ENCODE measurements around the gene ZFYVE28.
A peak's percentile ranks its signal among the peaks of the same experiment; 100 is the strongest.
"Not testable (repeated sequence)": the region's sequence is repeated elsewhere in the genome, so short reads cannot be mapped to it uniquely, and the experiment has no call there.

Gene ZFYVE28

DNA sequence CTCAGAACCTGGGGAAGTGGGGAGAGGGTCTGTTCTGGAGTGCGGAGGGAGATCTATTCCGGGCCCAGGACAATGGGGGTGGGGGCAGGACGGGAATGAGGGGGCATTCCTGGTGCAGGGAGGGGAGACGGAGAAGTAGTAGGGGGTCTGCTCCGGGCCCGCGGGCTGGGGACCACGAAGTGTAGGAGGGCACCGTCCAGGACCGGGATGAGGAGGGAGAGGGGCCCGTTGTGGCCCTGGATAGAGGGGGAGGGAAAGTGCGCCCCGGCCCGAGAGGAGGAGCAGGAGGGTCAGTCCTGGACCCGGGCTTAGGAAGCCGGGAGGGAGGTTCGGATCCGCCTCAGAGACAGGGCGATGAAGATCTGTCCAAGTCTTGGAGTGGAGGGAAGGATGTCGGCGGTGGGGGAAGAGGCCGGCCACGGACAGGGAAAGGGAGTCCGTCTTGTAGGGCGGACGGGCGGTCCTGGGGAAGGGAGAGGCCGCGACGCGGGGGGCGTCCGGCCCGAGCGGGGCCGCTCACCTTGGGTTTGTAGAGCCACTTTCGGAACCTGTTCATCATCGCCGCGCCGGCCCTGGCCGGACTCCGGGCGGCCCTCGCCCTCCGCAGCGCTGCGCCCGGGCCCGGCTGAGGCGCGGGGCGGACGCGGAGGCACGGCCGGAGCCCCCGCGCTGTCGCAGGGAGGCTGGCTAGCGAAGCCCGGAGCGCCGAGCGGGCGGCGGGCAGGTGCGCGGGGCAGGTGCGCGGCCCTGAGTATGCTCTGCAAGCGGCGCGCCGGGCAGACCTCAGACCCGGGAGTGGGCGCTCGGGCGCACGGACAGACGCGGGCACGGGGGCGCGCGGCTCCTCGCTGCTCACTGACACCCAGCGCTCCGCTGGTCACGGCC, at the start of gene ZFYVE28:
ZFYVE28 (minus strand) TSS at position 881 of the 885 bp plus-strand sequence; CDS start at position 559, 322 bp downstream.
- peaks cover 5% of the 10 kb centered on the region for H3K4me1 ChIP-seq (ENCODE audit: control insufficient read depth, insufficient read depth, low read length)
- no peaks in the 10 kb centered on the region for H3K9me3 ChIP-seq (ENCODE audit: control insufficient read depth, insufficient read depth, low read length)
- DNase-seq (ENCODE audit: low read depth, low spot score) = no peak
- no CpG with 5 or more reads among the region's 90 CpGs for WGBS (ENCODE audit: insufficient coverage, insufficient read length)
- H3K27ac ChIP-seq (ENCODE audit: low read length) = no peak within 1 kb of the TSS
- H3K27me3 ChIP-seq (ENCODE audit: control insufficient read depth, insufficient read depth, low read length) = peaks cover 37% of the 10 kb centered on the region; the same call in 1 of the 2 replicates
- H3K4me3 ChIP-seq (ENCODE audit: low read length) = peak within 1 kb of the TSS; percentile 58; the same call in 1 of the 2 replicates
- no peaks in the 10 kb centered on the region for H3K36me3 ChIP-seq (ENCODE audit: control insufficient read depth, insufficient read depth, low read length)

- H3K4me3 ChIP-seq (ENCODE audit: low read length); DNase-seq (ENCODE audit: low read depth, low spot score); H3K4me1 ChIP-seq (ENCODE audit: control insufficient read depth, insufficient read depth, low read length); H3K27me3 ChIP-seq (ENCODE audit: control insufficient read depth, insufficient read depth, low read length); H3K9me3 ChIP-seq (ENCODE audit: control insufficient read depth, insufficient read depth, low read length); H3K36me3 ChIP-seq (ENCODE audit: control insufficient read depth, insufficient read depth, low read length); H3K27ac ChIP-seq (ENCODE audit: low read length): not testable (repeated sequence)
Measured at GRCh38 chr4:2465544-2465943, 47.1 kb upstream of the ZFYVE28 start.

DNA sequence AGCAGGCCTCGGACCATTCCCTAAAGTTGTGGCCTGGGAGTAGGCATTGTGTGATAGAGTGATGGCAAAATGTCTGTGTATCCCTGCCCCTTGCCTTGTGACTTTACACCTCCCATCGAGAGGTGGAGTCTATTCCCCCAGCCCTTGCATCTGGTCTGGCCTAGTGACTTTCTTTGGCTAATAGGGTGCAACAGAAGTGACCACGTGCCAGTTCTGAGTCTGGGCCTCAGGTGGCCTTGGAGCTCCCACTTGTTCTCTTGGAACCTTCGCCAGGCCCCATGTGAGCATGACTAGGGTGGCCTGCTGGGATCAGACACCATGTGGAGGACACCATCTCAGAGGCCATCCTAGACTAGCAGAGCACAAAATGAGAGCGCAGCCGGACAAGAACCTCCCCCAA, 46.6 kb upstream of the ZFYVE28 start:
- no peak overlapping the region for H3K4me3 ChIP-seq (ENCODE audit: low read length)
- no CpG with 5 or more reads among the region's 6 CpGs for WGBS (ENCODE audit: insufficient coverage, insufficient read length)
- H3K36me3 ChIP-seq (ENCODE audit: control insufficient read depth, insufficient read depth, low read length) = no peaks in the 10 kb centered on the region
- no peaks in the 10 kb centered on the region for H3K4me1 ChIP-seq (ENCODE audit: control insufficient read depth, insufficient read depth, low read length)
- peaks cover 2% of the 10 kb centered on the region; the same call in 1 of the 2 replicates for H3K27me3 ChIP-seq (ENCODE audit: control insufficient read depth, insufficient read depth, low read length)
- H3K9me3 ChIP-seq (ENCODE audit: control insufficient read depth, insufficient read depth, low read length) = no peaks in the 10 kb centered on the region
- H3K27ac ChIP-seq (ENCODE audit: low read length) = no peak overlapping the region
- DNase-seq (ENCODE audit: low read depth, low spot score) = no peak

DNA sequence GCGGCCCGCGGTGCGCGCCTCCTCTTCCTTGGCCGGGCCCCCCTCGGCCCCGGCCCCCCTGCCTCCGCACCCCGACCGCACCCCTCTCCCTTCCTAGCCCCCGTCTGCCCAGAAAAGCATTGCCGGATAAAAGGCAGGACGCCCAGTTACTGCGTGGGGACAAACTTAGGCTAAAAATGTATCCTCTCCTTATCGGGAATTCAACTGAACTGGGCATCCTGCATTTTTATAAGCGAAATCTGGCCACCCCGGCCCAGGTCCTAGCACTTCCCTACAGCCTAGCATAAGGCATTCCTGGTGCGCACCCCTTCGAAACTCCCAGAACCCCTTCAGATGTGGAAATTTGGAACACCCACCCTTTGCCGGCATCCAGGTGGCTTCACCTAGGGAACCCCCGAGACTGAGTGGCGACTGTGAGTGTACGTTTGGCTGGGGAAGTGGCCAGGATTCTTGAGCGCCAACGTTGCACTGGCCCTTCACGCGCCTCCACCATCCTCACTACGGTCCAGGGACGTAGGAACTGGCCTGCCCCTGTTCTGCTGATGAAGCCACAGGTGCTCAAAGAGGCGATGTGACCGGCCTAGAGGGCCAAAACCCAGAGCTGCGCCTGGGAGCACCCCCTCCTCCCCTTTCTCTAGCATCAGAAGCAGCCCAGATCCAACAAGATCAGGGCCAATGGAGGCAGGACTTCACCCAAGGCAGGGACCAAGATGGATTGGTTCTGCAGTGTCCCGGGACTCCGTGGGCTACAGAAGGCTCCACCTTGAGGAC, 44.7 kb upstream of the ZFYVE28 start:
- H3K36me3 ChIP-seq (ENCODE audit: control insufficient read depth, insufficient read depth, low read length) = no peaks in the 10 kb centered on the region
- WGBS (ENCODE audit: insufficient coverage, insufficient read length) = no CpG with 5 or more reads among the region's 35 CpGs
- H3K27ac ChIP-seq (ENCODE audit: low read length) = no peak overlapping the region
- no peak for DNase-seq (ENCODE audit: low read depth, low spot score)
- H3K9me3 ChIP-seq (ENCODE audit: control insufficient read depth, insufficient read depth, low read length) = no peaks in the 10 kb centered on the region
- peak overlapping the region; percentile 43; the same call in 1 of the 2 replicates for H3K4me3 ChIP-seq (ENCODE audit: low read length)
- H3K4me1 ChIP-seq (ENCODE audit: control insufficient read depth, insufficient read depth, low read length) = no peaks in the 10 kb centered on the region
- H3K27me3 ChIP-seq (ENCODE audit: control insufficient read depth, insufficient read depth, low read length) = peaks cover 2% of the 10 kb centered on the region; the same call in 1 of the 2 replicates

GRCh38 chr4:2462218-2462991, 44.0 kb upstream of the ZFYVE28 start:
- no peaks in the 10 kb centered on the region for H3K9me3 ChIP-seq (ENCODE audit: control insufficient read depth, insufficient read depth, low read length)
- no peak for DNase-seq (ENCODE audit: low read depth, low spot score)
- peaks cover 2% of the 10 kb centered on the region; the same call in 1 of the 2 replicates for H3K27me3 ChIP-seq (ENCODE audit: control insufficient read depth, insufficient read depth, low read length)
- H3K4me3 ChIP-seq (ENCODE audit: low read length) = peak overlapping the region; percentile 43; the same call in 1 of the 2 replicates
- no peak overlapping the region for H3K27ac ChIP-seq (ENCODE audit: low read length)
- H3K4me1 ChIP-seq (ENCODE audit: control insufficient read depth, insufficient read depth, low read length) = no peaks in the 10 kb centered on the region
- WGBS (ENCODE audit: insufficient coverage, insufficient read length) = no CpG with 5 or more reads among the region's 99 CpGs
- H3K36me3 ChIP-seq (ENCODE audit: control insufficient read depth, insufficient read depth, low read length) = no peaks in the 10 kb centered on the region

- no peak overlapping the region for H3K4me3 ChIP-seq (ENCODE audit: low read length)
- H3K36me3 ChIP-seq (ENCODE audit: control insufficient read depth, insufficient read depth, low read length) = no peaks in the 10 kb centered on the region
- H3K9me3 ChIP-seq (ENCODE audit: control insufficient read depth, insufficient read depth, low read length) = no peaks in the 10 kb centered on the region
- no CpG with 5 or more reads among the region's 15 CpGs for WGBS (ENCODE audit: insufficient coverage, insufficient read length)
- no peak overlapping the region for H3K27ac ChIP-seq (ENCODE audit: low read length)
- DNase-seq (ENCODE audit: low read depth, low spot score) = no peak
- no peaks in the 10 kb centered on the region for H3K4me1 ChIP-seq (ENCODE audit: control insufficient read depth, insufficient read depth, low read length)
- peaks cover 2% of the 10 kb centered on the region; the same call in 1 of the 2 replicates for H3K27me3 ChIP-seq (ENCODE audit: control insufficient read depth, insufficient read depth, low read length)
Measured at GRCh38 chr4:2461246-2461960, 43.0 kb upstream of the ZFYVE28 start.

DNA sequence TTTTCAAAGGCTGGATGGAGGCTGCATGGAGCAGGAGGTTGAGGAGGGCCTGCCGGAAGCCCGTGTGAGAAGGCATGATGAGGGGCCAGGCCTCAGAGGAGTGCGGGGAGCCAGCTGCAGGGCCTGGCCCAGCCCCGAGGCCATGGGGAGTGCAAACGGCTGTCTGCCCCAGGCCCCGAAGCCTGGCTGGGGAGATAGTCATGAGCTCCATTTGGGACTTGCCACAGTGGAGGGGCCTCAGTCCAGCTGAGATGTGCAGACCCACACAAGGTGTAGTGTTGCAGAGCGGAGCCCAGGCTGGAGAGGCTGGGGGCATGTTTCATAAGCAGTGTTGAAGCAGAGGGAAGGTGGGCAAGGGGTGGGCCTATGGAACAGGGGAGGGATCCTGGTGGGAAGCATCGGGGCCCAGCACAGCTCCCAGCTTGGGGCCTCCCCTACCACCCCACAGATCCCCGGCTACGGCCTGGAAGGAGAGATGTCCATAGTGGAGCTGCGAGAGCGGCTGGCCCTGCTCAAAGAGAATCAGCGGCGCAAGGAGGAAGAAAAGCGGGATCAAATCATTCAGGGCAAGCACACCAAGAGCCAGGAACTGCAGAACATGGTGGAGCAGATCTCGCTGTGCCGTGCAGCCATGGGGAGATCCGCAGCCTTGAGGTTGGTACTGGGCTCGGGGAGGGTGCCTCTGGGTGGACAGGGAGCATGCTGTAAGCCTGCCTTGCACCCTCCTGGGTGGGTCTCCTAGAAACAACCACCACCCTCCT, 41.3 kb upstream of the ZFYVE28 start:
- no peak overlapping the region for H3K27ac ChIP-seq (ENCODE audit: low read length)
- H3K4me3 ChIP-seq (ENCODE audit: low read length) = no peak overlapping the region
- no peak for DNase-seq (ENCODE audit: low read depth, low spot score)
- H3K9me3 ChIP-seq (ENCODE audit: control insufficient read depth, insufficient read depth, low read length) = no peaks in the 10 kb centered on the region
- no CpG with 5 or more reads among the region's 19 CpGs for WGBS (ENCODE audit: insufficient coverage, insufficient read length)
- H3K27me3 ChIP-seq (ENCODE audit: control insufficient read depth, insufficient read depth, low read length) = peaks cover 2% of the 10 kb centered on the region; the same call in 1 of the 2 replicates
- H3K4me1 ChIP-seq (ENCODE audit: control insufficient read depth, insufficient read depth, low read length) = no peaks in the 10 kb centered on the region
- no peaks in the 10 kb centered on the region for H3K36me3 ChIP-seq (ENCODE audit: control insufficient read depth, insufficient read depth, low read length)

GRCh38 chr4:2458546-2459491, 40.4 kb upstream of the ZFYVE28 start:
- no CpG with 5 or more reads among the region's 38 CpGs for WGBS (ENCODE audit: insufficient coverage, insufficient read length)
- no peaks in the 10 kb centered on the region for H3K9me3 ChIP-seq (ENCODE audit: control insufficient read depth, insufficient read depth, low read length)
- peaks cover 2% of the 10 kb centered on the region; the same call in 1 of the 2 replicates for H3K27me3 ChIP-seq (ENCODE audit: control insufficient read depth, insufficient read depth, low read length)
- no peak overlapping the region for H3K4me3 ChIP-seq (ENCODE audit: low read length)
- H3K36me3 ChIP-seq (ENCODE audit: control insufficient read depth, insufficient read depth, low read length) = no peaks in the 10 kb centered on the region
- DNase-seq (ENCODE audit: low read depth, low spot score) = no peak
- H3K4me1 ChIP-seq (ENCODE audit: control insufficient read depth, insufficient read depth, low read length) = no peaks in the 10 kb centered on the region
- H3K27ac ChIP-seq (ENCODE audit: low read length) = no peak overlapping the region

Measured in iPS DF 6.9 (cell line).